Smooth muscle cell (in vitro differentiated cells): ENCODE results near the gene ARHGEF10L. TPM values are rescaled to one million over a fixed set of nuclear protein-coding genes. Genes with fewer than 3 reads are reported as not detected.

Experiments used
- DNase-seq: peaks from one replicate; lab custom pipeline; 2025; ENCODE audit not compliant: unreplicated experiment; lab: John Stamatoyannopoulos, UW
- H2AFZ ChIP-seq: fragments of 200-600 bp; sonication (generic); 2 replicates; pipeline ENCODE4 v1.6.0; 2016; ENCODE audit warnings: antibody characterized with exemption, low read depth, mild to moderate bottlenecking
- H3F3A ChIP-seq: fragments of 200-600 bp; sonication (generic); 2 replicates; pipeline ENCODE4 v1.6.0; 2017; ENCODE audit warnings: antibody characterized with exemption, low read depth
- H3K27ac ChIP-seq: fragments of 200-600 bp; sonication (generic); 2 replicates; pipeline ENCODE4 v1.5.1; 2016; ENCODE audit warnings: low read depth, mild to moderate bottlenecking
- H3K27me3 ChIP-seq: fragments of 200-600 bp; sonication (generic); 2 replicates; pipeline ENCODE4 v1.6.1; 2016; ENCODE audit warnings: low read depth, mild to moderate bottlenecking
- H3K36me3 ChIP-seq: fragments of 200-600 bp; sonication (generic); 2 replicates; pipeline ENCODE4 v1.5.1; 2016; ENCODE audit warnings: low read depth
- H3K4me1 ChIP-seq: fragments of 200-600 bp; sonication (generic); 2 replicates; pipeline ENCODE4 v1.5.1; 2016; ENCODE audit warnings: low read depth
- H3K4me2 ChIP-seq: fragments of 200-600 bp; sonication (generic); 2 replicates; pipeline ENCODE4 v1.6.0; 2016; ENCODE audit warnings: mild to moderate bottlenecking
- H3K4me3 ChIP-seq: fragments of 200-600 bp; sonication (generic); 2 replicates; pipeline ENCODE4 v1.5.1; 2016; ENCODE audit warnings: mild to moderate bottlenecking
- H3K79me2 ChIP-seq: fragments of 200-600 bp; sonication (generic); 2 replicates; pipeline ENCODE4 v1.6.0; 2016; ENCODE audit warnings: low read depth, mild to moderate bottlenecking
- H3K9ac ChIP-seq: fragments of 200-600 bp; sonication (generic); 2 replicates; pipeline ENCODE4 v1.6.0; 2016; ENCODE audit warnings: low read depth
- H3K9me3 ChIP-seq: fragments of 200-600 bp; sonication (generic); replicated peaks from 2 replicates; pipeline ENCODE4 v1.5.1; 2016; ENCODE audit warnings: low read depth
- H4K20me1 ChIP-seq: fragments of 200-600 bp; sonication (generic); 2 replicates; pipeline ENCODE4 v1.6.0; 2016; ENCODE audit warnings: low read depth
- CTCF ChIP-seq: fragments of 200-600 bp; sonication (generic); IDR thresholded peaks from 2 replicates; pipeline ENCODE4 v1.5.1; 2017; ENCODE audit warnings: borderline replicate concordance, mild to moderate bottlenecking, antibody characterized with exemption; ENCODE audit not compliant: insufficient read depth, poor library complexity, severe bottlenecking
- WGBS: methylation state at CpG from one replicate; pipeline ENCODE4 v1.1.7; 2016; ENCODE audit warnings: low lambda C conversion rate; 5-methylcytosine and 5-hydroxymethylcytosine counted together
- polyA plus RNA-seq: library from polyadenylated mRNA; unstranded; fragments of >200 nt; fragmentation: Nextera tagmentation; extraction: Ambion mirVana; gene quantifications from 2 replicates; pipeline ENCODE4 v1.2.1, GENCODE V29; 2016
- total RNA-seq: library from RNA; depleted of rRNA; stranded (reverse); fragments of >200 nt; gene quantifications from 2 replicates; pipeline ENCODE4 v1.2.3, GENCODE V29; 2014

The ARHGEF10L gene
- total and polyA plus RNA-seq, 2 experiments from 2014 or later, result 6.6 to 13.7 TPM

DNA sequence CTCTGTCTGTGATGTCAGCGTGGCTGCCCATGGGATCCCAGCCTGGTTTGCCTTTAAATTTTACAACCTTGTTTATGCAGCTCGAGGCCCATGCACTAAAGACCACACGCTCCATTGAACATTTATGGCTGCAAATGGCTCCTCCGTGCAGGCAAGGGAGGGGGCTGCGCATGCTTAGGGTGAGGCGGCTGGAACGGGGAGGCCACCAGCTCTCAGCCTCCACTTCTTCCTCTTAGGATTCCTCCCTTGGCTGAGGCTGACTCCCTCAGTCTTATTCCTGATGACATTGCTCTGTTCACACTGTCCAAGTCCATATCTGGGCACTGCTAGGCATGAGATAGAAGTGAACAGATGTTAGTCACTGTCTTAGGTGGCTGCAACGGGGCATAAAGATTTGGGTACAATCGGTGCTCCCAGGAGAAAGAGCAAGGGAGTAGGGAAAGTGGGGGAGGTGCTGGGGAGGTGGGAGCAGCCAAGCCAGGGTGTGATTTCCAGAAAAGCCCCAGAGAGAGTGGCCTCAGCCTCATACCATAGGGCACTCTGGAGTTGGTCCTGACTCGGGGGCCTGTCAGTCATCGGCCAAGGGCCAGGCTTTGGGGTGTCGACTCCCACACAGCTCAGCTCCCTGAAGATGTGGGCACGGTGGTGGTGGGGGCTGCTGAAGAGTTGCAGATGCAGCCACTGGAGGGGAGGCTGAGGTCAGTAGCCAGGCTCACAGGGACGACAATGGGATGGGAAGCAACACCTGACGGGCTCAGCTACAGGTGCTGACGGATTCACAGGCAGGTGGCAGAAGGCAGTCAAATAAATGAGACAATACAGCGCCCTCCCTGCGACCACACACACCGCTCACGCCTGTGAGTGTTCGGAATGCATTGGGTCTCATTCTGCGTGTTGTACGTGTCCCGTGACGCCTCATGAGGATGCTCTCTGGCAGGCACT, 178.4 kb downstream of the ARHGEF10L start:
- H2AFZ ChIP-seq, result no peak overlapping the region
- H4K20me1 ChIP-seq, result no peaks in the 10 kb centered on the region
- no peak for TF ChIP-seq CTCF
- DNase-seq, result no peak
- H3K4me1 ChIP-seq, result no peaks in the 10 kb centered on the region
- H3K27me3 ChIP-seq, result peaks cover 4% of the 10 kb centered on the region
- 83% methylated on average over 25 of the region's 25 CpGs for WGBS
- H3K27ac ChIP-seq, result no peak overlapping the region
- no peaks in the 10 kb centered on the region for H3K36me3 ChIP-seq
- H3K4me3 ChIP-seq, result no peak overlapping the region
- no peaks in the 10 kb centered on the region for H3K9me3 ChIP-seq
- no peaks in the 10 kb centered on the region for H3F3A ChIP-seq
- no peak overlapping the region for H3K4me2 ChIP-seq
- H3K9ac ChIP-seq, result no peak overlapping the region
- no peaks in the 10 kb centered on the region for H3K79me2 ChIP-seq

DNA sequence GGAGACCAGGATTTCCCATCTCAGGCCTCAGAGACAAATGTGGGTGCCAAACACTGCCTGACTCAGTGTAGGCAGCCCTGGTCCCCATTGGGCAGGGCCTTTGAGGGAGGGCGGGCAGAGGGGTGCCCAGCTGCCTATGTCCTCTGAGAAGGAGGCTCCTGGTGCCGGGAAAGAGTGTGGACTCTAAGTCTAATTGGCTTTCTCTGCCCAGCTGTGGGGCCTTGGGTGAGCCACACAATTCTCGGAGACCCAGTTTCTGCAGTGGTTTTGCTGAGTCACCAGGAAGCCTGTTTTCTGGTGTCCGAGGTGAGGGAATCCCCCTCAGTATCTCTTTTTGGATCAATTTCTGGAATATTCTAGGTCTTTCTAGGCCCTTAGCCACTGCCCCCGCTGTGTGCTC, 180.4 kb downstream of the ARHGEF10L start:
- Histone ChIP-seq H3K4me2 (no peak overlapping the region), H3K4me1 (no peaks in the 10 kb centered on the region), H3K36me3 (no peaks in the 10 kb centered on the region), H3K9ac (no peak overlapping the region), H3F3A (no peaks in the 10 kb centered on the region), H2AFZ (no peak overlapping the region), H3K4me3 (no peak overlapping the region), H3K79me2 (no peaks in the 10 kb centered on the region), H3K9me3 (no peaks in the 10 kb centered on the region), H4K20me1 (no peaks in the 10 kb centered on the region), H3K27me3 (peaks cover 13% of the 10 kb centered on the region), H3K27ac (no peak overlapping the region)
- DNase-seq, result no peak
- 55% methylated on average over 5 of the region's 5 CpGs for WGBS
- no peak for TF ChIP-seq CTCF

- H3K4me1 ChIP-seq, result no peaks in the 10 kb centered on the region
- TF ChIP-seq CTCF, result no peak
Observed at GRCh38 chr1:17721444-17721843, 181.9 kb downstream of the ARHGEF10L start.

GRCh38 chr1:17723684-17724083, 184.2 kb downstream of the ARHGEF10L start:
- no peaks in the 10 kb centered on the region for H3K4me1 ChIP-seq
- no peak for DNase-seq
- H3K4me3 ChIP-seq, result no peak overlapping the region
- TF ChIP-seq CTCF, result no peak
- no peaks in the 10 kb centered on the region for H3K79me2 ChIP-seq
- no peaks in the 10 kb centered on the region for H3F3A ChIP-seq
- no peaks in the 10 kb centered on the region for H4K20me1 ChIP-seq
- H2AFZ ChIP-seq, result no peak overlapping the region
- no peak overlapping the region for H3K27ac ChIP-seq
- H3K9me3 ChIP-seq, result no peaks in the 10 kb centered on the region
- 64% methylated on average over 6 of the region's 6 CpGs for WGBS
- H3K27me3 ChIP-seq, result peaks cover 13% of the 10 kb centered on the region
- no peak overlapping the region for H3K9ac ChIP-seq
- H3K36me3 ChIP-seq, result no peaks in the 10 kb centered on the region
- no peak overlapping the region for H3K4me2 ChIP-seq

More at GRCh38 chr1:17721444-17721843, 181.9 kb downstream of the ARHGEF10L start:
- 95% methylated on average over 2 of the region's 2 CpGs for WGBS
- DNase-seq, result no peak
- no peaks in the 10 kb centered on the region for H3K9me3 ChIP-seq
- H3K4me2 ChIP-seq, result no peak overlapping the region
- no peak overlapping the region for H2AFZ ChIP-seq
- no peak overlapping the region for H3K4me3 ChIP-seq
- no peaks in the 10 kb centered on the region for H3K79me2 ChIP-seq
- no peak overlapping the region for H3K9ac ChIP-seq
- peaks cover 13% of the 10 kb centered on the region for H3K27me3 ChIP-seq
- no peaks in the 10 kb centered on the region for H3F3A ChIP-seq
- no peaks in the 10 kb centered on the region for H3K36me3 ChIP-seq
- no peak overlapping the region for H3K27ac ChIP-seq
- no peaks in the 10 kb centered on the region for H4K20me1 ChIP-seq
